RWPE2 (cell line): ENCODE results near the gene PAX7.
A peak's percentile ranks its signal among the peaks of the same experiment; 100 is the strongest.

Source experiments
- ATAC-seq: fragments of 200-7000 bp; cut with Tn5 transposase; 3 replicates; pipeline ENCODE4 v1.9.1; 2021; ENCODE audit warnings: low read depth
- DNase-seq: peaks from one replicate; pipeline ENCODE4 v3.0.0-alpha.2; 2020; ENCODE audit warnings: low spot score
- H3K27ac ChIP-seq: fragments of 450-650 bp; 2 replicates; pipeline ENCODE4 v1.5.1; 2017; ENCODE audit warnings: mild to moderate bottlenecking; ENCODE audit not compliant: poor library complexity, severe bottlenecking
- H3K27me3 ChIP-seq: fragments of 250-450 bp; sonication (Bioruptor Pico); 2 replicates; pipeline ENCODE4 v1.5.1; 2021; ENCODE audit warnings: mild to moderate bottlenecking, moderate library complexity; ENCODE audit not compliant: insufficient read depth, poor library complexity, severe bottlenecking
- H3K36me3 ChIP-seq: fragments of 250-450 bp; sonication (Bioruptor Pico); 2 replicates; pipeline ENCODE4 v1.5.1; 2020; ENCODE audit warnings: low read depth, mild to moderate bottlenecking, moderate library complexity
- H3K4me1 ChIP-seq: fragments of 250-450 bp; sonication (Bioruptor Pico); 2 replicates; pipeline ENCODE4 v1.5.1; 2021; ENCODE audit warnings: mild to moderate bottlenecking, moderate library complexity; ENCODE audit not compliant: insufficient read depth, poor library complexity, severe bottlenecking
- H3K4me3 ChIP-seq: fragments of 250-450 bp; sonication (Bioruptor Pico); 2 replicates; pipeline ENCODE4 v1.5.1; 2021; ENCODE audit warnings: mild to moderate bottlenecking, moderate library complexity; ENCODE audit not compliant: severe bottlenecking
- H3K9me3 ChIP-seq: fragments of 250-450 bp; sonication (Bioruptor Pico); 2 replicates; pipeline ENCODE4 v1.5.1; 2021; ENCODE audit warnings: mild to moderate bottlenecking, moderate library complexity; ENCODE audit not compliant: severe bottlenecking
- TF ChIP-seq, protein P1 (sequence below): fragments of 450-650 bp; IDR thresholded peaks from one replicate; pipeline ENCODE4 v1.5.1; 2017; ENCODE audit warnings: mild to moderate bottlenecking, moderate library complexity; ENCODE audit not compliant: poor library complexity, severe bottlenecking

The PAX7 gene

GRCh38 chr1:18700530-18700929 lies 69.9 kb downstream of the PAX7 start:
- DNase-seq: no peak
- Histone ChIP-seq H3K27me3 (peaks cover 7% of the 10 kb centered on the region), H3K27ac (no peak overlapping the region), H3K36me3 (no peaks in the 10 kb centered on the region), H3K9me3 (no peaks in the 10 kb centered on the region), H3K4me1 (no peaks in the 10 kb centered on the region), H3K4me3 (no peak overlapping the region)
- TF ChIP-seq, protein P1, sequence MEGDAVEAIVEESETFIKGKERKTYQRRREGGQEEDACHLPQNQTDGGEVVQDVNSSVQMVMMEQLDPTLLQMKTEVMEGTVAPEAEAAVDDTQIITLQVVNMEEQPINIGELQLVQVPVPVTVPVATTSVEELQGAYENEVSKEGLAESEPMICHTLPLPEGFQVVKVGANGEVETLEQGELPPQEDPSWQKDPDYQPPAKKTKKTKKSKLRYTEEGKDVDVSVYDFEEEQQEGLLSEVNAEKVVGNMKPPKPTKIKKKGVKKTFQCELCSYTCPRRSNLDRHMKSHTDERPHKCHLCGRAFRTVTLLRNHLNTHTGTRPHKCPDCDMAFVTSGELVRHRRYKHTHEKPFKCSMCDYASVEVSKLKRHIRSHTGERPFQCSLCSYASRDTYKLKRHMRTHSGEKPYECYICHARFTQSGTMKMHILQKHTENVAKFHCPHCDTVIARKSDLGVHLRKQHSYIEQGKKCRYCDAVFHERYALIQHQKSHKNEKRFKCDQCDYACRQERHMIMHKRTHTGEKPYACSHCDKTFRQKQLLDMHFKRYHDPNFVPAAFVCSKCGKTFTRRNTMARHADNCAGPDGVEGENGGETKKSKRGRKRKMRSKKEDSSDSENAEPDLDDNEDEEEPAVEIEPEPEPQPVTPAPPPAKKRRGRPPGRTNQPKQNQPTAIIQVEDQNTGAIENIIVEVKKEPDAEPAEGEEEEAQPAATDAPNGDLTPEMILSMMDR: no peak
- ATAC-seq: no peak

- DNase-seq: no peak
- Histone ChIP-seq H3K4me1 (no peaks in the 10 kb centered on the region), H3K27ac (no peak overlapping the region), H3K9me3 (no peaks in the 10 kb centered on the region), H3K27me3 (peaks cover 7% of the 10 kb centered on the region), H3K36me3 (no peaks in the 10 kb centered on the region), H3K4me3 (no peak overlapping the region)
- TF ChIP-seq, protein P1: no peak
- no peak for ATAC-seq
These were observed 70.5 kb downstream of the PAX7 start for GRCh38 chr1:18701183-18701582.

GRCh38 chr1:18703041-18703621 lies 72.5 kb downstream of the PAX7 start:
- Histone ChIP-seq H3K36me3 (no peaks in the 10 kb centered on the region), H3K4me1 (no peaks in the 10 kb centered on the region), H3K27me3 (peaks cover 7% of the 10 kb centered on the region), H3K9me3 (no peaks in the 10 kb centered on the region), H3K4me3 (no peak overlapping the region), H3K27ac (no peak overlapping the region)
- DNase-seq (no peak), ATAC-seq (peak; percentile 17; the same call in 1 of the 3 replicates)
- TF ChIP-seq, protein P1: no peak

DNA sequence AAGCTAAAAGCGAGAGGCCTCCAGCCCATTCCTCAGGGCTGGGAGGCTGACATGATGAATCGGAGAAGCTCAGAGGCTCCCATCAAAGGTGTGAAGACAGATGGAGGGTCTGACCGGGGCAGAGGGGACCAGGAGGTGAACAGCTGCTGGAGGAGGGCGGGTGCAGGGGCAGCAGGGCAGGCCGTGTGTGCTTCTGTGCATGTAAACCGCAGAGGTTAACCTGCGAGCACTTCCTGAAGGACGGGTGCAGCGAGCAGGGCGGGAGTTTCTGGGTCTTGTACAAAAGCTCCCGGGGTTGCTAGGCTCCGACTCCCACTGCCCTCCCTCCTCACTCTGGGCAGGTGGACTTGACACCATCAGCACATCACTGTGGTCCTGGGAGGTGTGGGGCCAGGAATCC lies 75.2 kb downstream of the PAX7 start:
- H3K27ac ChIP-seq: no peak overlapping the region
- no peak overlapping the region for H3K4me3 ChIP-seq
- no peaks in the 10 kb centered on the region for H3K9me3 ChIP-seq
- H3K4me1 ChIP-seq: no peaks in the 10 kb centered on the region
- TF ChIP-seq, protein P1: no peak
- no peaks in the 10 kb centered on the region for H3K36me3 ChIP-seq
- H3K27me3 ChIP-seq: peaks cover 13% of the 10 kb centered on the region
- no peak for ATAC-seq
- no peak for DNase-seq

DNA sequence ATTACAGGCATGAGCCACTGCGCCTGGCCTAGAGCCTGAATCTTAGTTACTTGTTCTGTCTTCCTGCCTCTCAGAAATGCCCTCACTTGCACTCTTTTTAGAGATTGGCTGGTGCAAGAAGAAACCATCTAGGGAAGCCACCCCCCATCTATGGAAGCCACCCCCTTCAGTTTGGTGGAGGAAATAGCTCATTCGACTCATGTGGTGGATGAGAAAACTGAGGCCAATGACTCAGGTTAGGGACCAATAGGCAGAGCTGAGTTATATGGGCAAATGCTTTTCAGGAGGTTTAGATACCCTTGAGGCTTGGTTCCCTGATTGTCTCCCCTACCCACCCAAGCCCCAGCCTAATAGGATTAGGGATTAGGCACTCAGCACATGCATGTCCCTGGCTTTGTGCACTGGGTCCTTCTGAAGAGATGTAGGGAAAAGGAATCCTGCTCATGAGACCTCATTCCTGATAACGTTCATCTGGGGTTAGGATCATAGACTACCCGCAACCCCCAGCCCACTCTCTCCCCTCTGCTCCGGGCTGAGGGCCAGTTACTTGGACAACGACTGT lies 77.1 kb downstream of the PAX7 start:
- Histone ChIP-seq H3K36me3 (no peaks in the 10 kb centered on the region), H3K27ac (no peak overlapping the region)
- no peak for ATAC-seq

More for the DNA sequence above, 77.1 kb downstream of the PAX7 start:
- DNase-seq: no peak
- H3K9me3 ChIP-seq: no peaks in the 10 kb centered on the region
- peaks cover 13% of the 10 kb centered on the region for H3K27me3 ChIP-seq
- TF ChIP-seq, protein P1: no peak
- no peak overlapping the region for H3K4me3 ChIP-seq
- H3K4me1 ChIP-seq: no peaks in the 10 kb centered on the region
